Cardiac fibroblast (primary cell): Measurements from ENCODE around the gene RXYLT1.

ENCODE experiments used
- DNase-seq, 2 donors: peaks; one replicate each; pipeline versions ENCODE4 v3.0.0 to v3.0.0-alpha.2; 2010; ENCODE audit warnings: low read depth in 2 of 2
- H3K4me3 ChIP-seq, 2 donors: replicated peaks in 1 of 2; 1 replicate in 1 of 2; 2 replicates in 1 of 2; pipeline ENCODE4 v1.5.1; 2011; ENCODE audit warnings: low read depth in 2 of 2, low read length in 2 of 2, mild to moderate bottlenecking in 2 of 2, moderate library complexity in 1 of 2
- TF ChIP-seq, protein P1 (sequence below): IDR thresholded peaks from one replicate; pipeline ENCODE4 v1.5.1; 2011; ENCODE audit warnings: low read depth, mild to moderate bottlenecking, low read length, inconsistent platforms

RXYLT1 gene

DNA sequence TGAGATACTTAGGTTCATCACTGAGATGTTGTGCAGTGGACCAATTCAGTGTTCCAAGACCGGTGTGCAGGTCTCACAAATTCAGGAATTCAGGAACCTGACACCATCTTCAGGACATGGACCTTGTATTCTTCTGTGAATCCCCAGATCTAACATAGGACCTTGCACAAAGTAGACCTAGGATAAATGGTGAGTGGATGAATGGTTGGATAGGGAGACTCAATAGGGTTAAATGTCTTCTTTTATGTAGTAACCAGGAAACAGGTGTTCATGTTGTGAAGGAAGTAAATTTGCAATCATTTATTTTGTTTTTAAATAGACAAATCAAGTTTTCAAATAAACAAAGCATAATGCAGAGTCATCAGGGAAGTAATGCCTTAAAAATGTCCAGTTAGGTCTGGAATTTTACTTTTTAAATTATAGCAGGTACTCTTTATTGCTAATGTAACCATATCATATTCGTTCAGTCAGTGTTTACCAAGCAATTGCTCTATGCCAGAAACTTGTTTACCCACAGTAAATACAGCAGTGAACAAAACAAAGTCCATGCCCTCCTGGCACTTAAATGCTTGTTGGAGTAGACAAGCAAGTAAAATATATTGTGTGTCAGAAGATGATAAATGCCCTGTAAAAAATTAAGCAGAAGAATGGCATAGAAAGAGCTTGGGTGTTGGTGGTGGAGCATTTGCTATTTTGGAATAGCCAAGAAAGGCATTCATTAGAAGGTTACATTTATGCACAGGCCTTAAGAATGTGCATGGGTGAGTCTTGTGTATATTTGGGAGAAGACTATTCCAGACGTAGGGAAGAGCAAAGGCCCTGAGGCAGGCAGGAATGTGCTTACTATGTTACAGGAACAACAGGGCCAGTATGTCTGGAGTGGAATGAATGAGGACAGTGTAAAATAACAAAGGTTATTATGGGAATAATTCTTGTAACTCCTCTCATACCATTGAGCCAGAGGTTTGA is 26.3 kb downstream of the RXYLT1 start:
- no peak for DNase-seq

DNA sequence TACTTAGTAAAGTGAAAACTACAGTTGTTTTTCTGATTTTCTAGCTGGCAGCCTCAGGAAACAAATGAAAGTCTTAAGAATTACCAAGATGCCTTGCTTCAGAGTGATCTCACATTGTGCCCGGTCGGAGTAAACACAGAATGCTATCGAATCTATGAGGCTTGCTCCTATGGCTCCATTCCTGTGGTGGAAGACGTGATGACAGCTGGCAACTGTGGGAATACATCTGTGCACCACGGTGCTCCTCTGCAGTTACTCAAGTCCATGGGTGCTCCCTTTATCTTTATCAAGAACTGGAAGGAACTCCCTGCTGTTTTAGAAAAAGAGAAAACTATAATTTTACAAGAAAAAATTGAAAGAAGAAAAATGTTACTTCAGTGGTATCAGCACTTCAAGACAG is 28.9 kb downstream of the RXYLT1 start:
- TF ChIP-seq, protein P1, sequence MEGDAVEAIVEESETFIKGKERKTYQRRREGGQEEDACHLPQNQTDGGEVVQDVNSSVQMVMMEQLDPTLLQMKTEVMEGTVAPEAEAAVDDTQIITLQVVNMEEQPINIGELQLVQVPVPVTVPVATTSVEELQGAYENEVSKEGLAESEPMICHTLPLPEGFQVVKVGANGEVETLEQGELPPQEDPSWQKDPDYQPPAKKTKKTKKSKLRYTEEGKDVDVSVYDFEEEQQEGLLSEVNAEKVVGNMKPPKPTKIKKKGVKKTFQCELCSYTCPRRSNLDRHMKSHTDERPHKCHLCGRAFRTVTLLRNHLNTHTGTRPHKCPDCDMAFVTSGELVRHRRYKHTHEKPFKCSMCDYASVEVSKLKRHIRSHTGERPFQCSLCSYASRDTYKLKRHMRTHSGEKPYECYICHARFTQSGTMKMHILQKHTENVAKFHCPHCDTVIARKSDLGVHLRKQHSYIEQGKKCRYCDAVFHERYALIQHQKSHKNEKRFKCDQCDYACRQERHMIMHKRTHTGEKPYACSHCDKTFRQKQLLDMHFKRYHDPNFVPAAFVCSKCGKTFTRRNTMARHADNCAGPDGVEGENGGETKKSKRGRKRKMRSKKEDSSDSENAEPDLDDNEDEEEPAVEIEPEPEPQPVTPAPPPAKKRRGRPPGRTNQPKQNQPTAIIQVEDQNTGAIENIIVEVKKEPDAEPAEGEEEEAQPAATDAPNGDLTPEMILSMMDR, result no peak
- H3K4me3 ChIP-seq, result no peak overlapping the region
- DNase-seq, result peak in 1 of 2 donors; percentile 67

More for the DNA sequence above, 26.3 kb downstream of the RXYLT1 start:
- no peak overlapping the region for H3K4me3 ChIP-seq
- TF ChIP-seq, protein P1, result no peak

- no peak for DNase-seq
- no peak overlapping the region for H3K4me3 ChIP-seq
- TF ChIP-seq, protein P1, result no peak
Measured at GRCh38 chr12:63809566-63809965, 29.9 kb downstream of the RXYLT1 start.

DNA sequence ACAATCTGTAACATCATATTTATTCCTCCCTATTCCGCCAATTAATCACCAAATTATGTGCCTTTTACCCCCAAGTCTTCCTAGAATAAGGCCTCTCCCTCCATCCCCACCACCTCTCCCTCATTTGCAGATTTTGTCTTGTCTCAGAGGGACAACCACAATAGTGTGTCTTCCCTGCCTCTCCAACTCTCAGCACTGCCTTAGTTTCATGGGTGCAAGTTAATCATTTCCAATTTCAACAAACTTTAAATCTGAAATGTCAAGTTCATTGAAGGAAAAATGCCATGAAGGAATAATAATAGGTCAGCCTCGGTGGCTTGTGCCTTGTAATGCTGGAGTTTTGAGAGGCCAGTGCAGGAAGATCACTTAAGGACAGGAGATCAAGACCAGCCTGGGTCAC is 31.6 kb downstream of the RXYLT1 start:
- no peak overlapping the region for H3K4me3 ChIP-seq
- TF ChIP-seq, protein P1, result no peak
- DNase-seq, result no peak

DNA sequence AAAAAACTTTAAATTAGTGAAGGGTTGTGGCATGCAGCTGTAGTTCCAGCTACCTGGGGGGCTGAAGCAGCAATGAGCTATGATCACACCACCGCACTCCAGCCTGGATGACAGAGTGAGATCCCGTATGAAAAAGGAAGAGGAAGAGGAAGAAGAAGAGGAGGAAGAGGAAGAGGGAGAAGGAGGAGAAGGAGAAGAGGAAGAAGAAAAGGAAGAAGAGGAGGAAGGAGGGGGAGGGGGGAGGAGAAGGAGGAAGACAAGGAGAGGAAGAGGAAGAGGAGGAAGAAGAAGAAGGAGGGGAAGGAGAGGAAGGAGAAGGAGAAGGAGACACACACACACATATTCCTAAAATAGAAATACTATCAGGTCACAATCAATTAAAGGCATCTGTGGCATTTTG is 32.0 kb downstream of the RXYLT1 start:
- TF ChIP-seq, protein P1, result no peak
- DNase-seq, result no peak
- no peak overlapping the region for H3K4me3 ChIP-seq

DNA sequence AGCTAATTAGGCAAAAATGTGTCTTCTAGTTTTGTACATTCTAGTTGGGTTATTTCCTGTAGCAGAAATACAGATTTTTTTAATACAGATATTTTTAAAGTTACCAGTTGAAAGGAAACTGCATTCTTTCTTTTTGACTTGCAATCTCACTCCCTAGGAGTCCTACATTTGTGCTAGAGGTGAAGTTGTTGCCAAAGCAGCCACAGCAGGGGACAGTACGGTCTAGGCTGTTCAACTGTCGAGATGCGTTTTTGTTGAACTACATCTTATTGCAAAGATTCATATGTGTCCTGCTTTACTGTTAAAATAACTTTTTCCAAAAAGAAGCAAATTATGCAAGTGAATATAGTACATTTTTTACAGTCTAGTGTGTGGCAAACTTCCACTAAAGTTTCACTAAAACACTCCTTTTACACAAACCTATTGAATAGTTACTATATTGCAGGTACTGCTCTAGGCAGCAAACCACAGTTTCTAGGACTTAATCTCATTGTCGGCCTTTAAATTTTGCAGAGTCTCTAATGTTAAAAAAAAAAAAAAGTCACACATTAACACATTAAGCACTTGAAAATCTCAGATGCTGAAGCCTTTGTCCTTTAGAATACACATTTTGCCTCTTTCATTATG is 34.5 kb downstream of the RXYLT1 start:
- TF ChIP-seq, protein P1, result no peak

More for the DNA sequence above, 34.5 kb downstream of the RXYLT1 start:
- no peak overlapping the region for H3K4me3 ChIP-seq
- DNase-seq, result no peak
